NT2/D1 (cell line): ENCODE data around the gene HSPBP1.

Experiments used
- SUZ12 ChIP-seq: IDR thresholded peaks from 2 replicates; pipeline ENCODE4 v1.6.1; 2011; ENCODE audit not compliant: insufficient read length, insufficient read depth; ENCODE audit errors: extremely low read depth
- YY1 ChIP-seq: IDR thresholded peaks from 2 replicates; pipeline ENCODE4 v1.6.1; 2011; ENCODE audit not compliant: insufficient read length, insufficient read depth
- ZNF274 ChIP-seq: IDR thresholded peaks from 2 replicates; pipeline ENCODE4 v1.6.1; 2011; ENCODE audit warnings: mild to moderate bottlenecking, low read depth, low read length

- TF ChIP-seq SUZ12 (no peak), YY1 (no peak), ZNF274 (no peak)
These were observed 30.6 kb upstream of the HSPBP1 start for GRCh38 chr19:55310498-55310897.
